ENCODE results near the gene RFC5. TPM values are rescaled to one million over a fixed set of nuclear protein-coding genes. Genes with fewer than 3 reads are reported as not detected.
A peak's percentile ranks its signal among the peaks of the same experiment; 100 is the strongest.

Gene RFC5
- total and polyA plus RNA-seq, 2 of the 13 experiments (the other 11 are each of a cell fraction or from before 2014, with no cell fraction given) = 16.8 to 51.4 TPM

DNA sequence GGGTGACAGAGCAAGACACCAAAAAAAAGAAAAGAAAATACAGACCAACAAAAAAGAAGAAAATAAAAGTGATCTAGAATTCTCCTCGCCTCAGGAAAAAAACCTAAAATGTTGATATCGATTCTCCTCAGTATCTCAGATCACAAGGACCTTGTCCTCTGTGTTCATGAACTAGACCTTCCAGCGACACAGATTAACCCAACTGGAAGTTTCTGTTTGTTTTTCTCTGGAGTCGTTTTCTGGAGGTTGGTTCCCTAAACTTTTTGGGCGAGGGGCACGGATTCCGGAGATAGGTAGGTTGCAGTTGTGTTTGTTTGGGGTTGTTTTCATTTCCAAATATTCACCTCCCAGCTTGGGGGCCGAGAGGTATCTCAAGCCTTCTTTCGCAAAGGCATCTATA lies 559 bp upstream of the RFC5 start (continued):
- TF ChIP-seq HNRNPLL (IDR thresholded peaks at IDR 0.05; ENCODE audit: low read depth, low read length, poor library complexity, severe bottlenecking) (no peak), MEIS2 (CRISPR knock-in tag; IDR thresholded peaks at IDR 0.05) (no peak), ZNF124 (CRISPR knock-in tag; IDR thresholded peaks at IDR 0.05) (no peak), NFKB2 (CRISPR knock-in tag; IDR thresholded peaks at IDR 0.05; ENCODE audit: borderline replicate concordance) (no peak), ZNF691 (CRISPR knock-in tag; IDR thresholded peaks at IDR 0.05; ENCODE audit: borderline replicate concordance, low read depth) (no peak), TBL1XR1 (IDR thresholded peaks at IDR 0.05; ENCODE audit: borderline replicate concordance, low read length, partially characterized antibody) (peak; percentile 72), ATF4 (CRISPR knock-in tag; IDR thresholded peaks at IDR 0.05) (no peak), PITX1 (CRISPR knock-in tag; IDR thresholded peaks at IDR 0.05) (peak; percentile 19; the same call in 1 of the 2 replicates), NR2F2 (IDR thresholded peaks at IDR 0.05; ENCODE audit: borderline replicate concordance, low read depth) (no peak), TBX3 (IDR thresholded peaks at IDR 0.05; ENCODE audit: borderline replicate concordance) (no peak), TCF7L2 (IDR thresholded peaks at IDR 0.05; ENCODE audit: low read depth, low read length) (no peak), FOSL2 (CRISPR knock-in tag; IDR thresholded peaks at IDR 0.05) (no peak), ELF3 (CRISPR knock-in tag; IDR thresholded peaks at IDR 0.05) (no peak), BCL6 (CRISPR knock-in tag; IDR thresholded peaks at IDR 0.05) (peak; percentile 62)
